Hematopoietic multipotent progenitor cell treated with erythropoietin and hydrocortisone succinate and interleukin-3 and kit ligand, for 17 days (in vitro differentiated cells): ENCODE measurements around the gene CPSF4.
"Not testable (repeated sequence)": the region's sequence is repeated elsewhere in the genome, so short reads cannot be mapped to it uniquely, and the experiment has no call there.

ENCODE experiments used
- DNase-seq: peaks from one replicate; pipeline ENCODE4 v3.0.0-alpha.2; 2015; ENCODE audit warnings: low spot score

The CPSF4 gene

DNA sequence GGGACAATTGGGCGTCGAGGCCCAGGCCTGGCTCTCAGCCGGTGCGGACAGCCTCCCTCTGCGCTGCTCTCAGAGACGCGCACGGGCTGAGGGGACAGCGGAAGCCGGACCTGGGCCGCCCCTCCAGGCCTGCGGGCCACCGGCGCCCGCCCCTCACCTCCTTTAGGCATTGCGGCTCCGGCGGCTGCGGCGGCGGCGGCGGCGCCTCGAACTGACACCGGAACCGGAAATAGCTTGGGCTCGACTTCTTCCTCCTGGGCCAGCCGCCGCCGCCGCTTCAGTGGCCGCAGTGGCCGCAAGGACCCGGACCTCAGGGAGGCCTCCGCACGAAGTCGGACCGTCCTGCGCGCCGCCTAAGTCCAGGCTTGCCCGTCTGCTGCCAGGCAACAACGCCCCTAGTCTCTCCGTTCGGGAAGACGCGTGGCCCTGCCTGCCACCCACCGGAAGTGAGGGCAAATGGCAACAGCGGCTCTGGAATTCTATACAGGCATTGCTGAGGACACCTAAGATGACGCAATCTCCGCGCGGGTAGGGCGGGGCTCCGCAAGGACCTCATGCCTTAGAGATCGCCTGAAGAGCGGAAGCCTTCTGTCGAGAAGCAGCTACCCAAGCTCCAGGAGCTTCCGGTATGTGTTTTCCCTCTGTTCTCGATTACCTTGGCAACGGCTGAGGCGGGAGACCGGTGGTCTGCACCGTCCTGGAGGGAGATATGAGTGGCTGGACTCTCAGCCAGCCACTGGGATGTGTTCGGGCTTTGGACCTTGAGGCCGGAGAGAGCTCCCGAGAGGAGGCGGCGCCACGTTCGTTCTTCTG is 30.2 kb upstream of the CPSF4 start, which contains the start of the genes BUD31 and PDAP1:
TSS of gene BUD31 (plus strand) at position 591 of the 813 bp plus-strand sequence. CDS start 2,124 bp downstream, outside the sequence.
TSS of gene PDAP1 (minus strand) at position 219 of the 813 bp plus-strand sequence. CDS start at position 170, 49 bp downstream.
- peak; percentile 97 for DNase-seq

DNA sequence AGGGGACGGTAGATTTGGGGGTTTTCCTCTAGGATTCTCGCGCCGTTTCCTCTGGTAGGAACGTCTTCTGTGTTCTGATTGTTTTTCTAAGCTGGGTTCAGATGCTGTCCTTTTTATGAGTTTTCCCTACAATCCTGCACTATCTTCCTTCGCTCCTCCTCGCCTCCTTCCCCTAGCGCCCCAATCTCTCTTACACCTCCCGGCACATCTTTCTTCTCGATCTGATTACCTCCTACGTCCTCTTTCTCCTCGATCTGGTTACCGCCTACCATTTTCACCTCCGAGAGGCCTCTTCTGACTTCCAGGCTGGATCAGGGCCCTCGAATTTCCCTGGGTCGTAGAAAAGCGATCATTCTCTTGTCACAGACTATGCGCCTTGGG is 29.6 kb upstream of the CPSF4 start:
- DNase-seq, result no peak

DNA sequence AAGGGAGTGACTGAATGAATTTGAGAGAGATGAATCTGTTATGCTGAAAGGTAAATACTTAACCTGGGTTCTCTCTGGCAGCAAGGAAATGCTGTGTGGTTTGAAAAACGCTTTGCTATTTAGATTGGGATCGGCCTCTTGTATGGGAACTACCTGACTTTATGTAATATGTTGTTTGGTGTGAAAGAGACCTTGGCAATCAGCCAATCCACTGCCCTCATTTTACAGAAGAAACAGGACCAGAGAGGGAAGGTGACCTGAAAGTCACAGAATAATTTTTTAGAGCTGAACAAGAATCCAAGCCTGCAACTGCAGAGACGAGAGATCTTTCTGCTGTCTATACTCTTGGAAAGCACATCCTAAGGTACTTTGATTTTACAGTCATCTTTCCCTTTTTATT is 28.9 kb upstream of the CPSF4 start:
- peak; percentile 50 for DNase-seq

DNA sequence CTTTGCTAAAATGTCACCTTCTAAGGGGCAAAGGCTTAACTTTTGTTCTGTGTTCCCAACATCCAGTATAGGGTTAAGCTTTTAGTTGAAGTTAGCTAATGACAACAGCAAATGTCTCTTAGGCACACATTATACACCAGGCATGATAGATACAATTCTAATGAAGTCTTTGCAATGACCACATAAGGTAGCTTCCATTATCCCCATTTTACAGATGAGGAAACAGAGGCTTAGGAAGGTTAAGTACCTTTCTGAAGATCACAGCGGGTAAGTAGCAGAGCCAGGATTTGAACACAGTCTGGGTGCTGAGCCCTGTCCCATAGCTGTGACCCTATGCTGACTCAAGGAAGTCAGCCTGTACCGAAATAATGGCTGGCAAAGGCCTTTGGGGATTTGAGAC is 28.1 kb upstream of the CPSF4 start:
- no peak for DNase-seq

DNA sequence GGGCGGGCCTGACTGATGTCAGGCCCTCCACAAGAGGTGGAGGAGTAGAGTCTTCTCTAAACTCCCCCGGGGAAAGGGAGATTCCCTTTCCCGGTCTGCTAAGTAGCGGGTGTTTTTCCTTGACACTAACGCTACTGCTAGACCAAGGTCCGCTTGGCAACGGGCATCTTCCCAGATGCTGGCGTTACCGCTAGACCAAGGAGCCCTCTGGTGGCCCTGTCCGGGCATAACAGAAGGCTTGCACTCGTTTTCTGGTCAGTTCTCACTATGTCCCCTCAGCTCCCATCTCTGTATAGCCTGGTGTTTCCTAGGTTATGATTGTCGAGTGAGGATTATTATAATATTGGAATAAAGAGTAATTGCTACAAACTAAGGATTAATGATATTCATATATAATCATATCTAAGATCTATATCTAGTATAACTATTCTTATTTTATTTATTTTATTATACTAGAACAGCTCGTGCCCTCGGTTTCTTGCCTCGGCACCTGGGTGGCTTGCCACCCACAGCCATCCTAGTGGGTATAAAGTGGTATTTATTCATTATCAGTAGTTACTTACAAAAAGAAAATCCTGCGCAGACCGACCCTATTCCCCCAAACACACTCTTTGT is 23.1 kb upstream of the CPSF4 start:
- DNase-seq, result peak; percentile 44

DNA sequence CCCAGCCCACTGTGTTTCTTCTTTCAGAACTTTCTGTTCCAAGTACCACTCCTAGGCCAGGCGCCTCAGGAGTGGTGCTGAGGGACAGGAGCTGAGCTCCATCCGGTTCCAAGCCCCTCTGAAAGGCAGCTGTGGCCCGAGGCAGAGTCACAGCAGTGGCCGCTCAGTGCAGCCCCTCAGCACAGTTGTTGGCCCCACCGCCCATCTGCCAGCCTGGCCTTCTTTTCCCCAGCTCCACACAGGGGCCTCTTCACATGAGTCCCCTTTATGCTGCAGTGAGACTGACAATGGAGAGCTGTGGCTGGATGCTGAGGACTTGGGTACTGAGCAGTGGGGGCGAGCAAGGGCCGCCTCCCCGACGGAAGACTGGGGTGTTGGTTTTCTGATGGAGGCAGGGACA is 20.5 kb upstream of the CPSF4 start:
- no peak for DNase-seq

DNA sequence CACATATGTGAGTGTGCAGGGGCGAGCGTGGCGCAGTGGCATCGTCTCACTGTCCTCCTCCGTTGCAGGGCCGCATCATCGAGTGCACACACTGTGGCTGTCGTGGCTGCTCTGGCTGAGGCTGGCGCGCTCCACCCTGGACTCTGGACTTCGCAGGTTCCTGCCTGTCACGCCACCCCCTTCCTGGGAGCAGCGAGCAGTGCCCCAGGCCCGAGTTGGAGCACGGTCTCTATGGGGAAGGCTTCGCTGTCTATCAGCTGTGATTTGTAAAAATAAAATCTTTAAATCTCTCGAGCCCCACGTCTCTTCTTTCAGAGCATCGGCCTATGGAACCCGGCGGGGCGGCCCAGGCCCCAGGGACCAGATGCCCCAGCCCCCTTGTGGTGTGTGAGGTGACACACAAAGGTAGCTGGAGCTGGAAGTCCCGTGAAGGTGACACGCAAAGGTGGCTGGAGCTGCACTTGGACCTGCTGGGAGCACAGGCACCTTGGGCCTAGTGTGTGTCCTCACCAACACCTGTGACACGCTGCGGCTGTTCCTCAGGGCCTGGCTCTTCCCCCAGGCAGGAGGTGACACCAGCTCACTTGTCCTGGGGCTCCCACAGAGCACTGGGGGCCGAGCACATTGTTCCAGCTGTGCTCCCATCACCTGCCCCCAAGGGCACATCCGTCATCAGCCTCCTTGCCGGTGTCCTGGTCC is 19.3 kb upstream of the CPSF4 start:
- no peak for DNase-seq

DNA sequence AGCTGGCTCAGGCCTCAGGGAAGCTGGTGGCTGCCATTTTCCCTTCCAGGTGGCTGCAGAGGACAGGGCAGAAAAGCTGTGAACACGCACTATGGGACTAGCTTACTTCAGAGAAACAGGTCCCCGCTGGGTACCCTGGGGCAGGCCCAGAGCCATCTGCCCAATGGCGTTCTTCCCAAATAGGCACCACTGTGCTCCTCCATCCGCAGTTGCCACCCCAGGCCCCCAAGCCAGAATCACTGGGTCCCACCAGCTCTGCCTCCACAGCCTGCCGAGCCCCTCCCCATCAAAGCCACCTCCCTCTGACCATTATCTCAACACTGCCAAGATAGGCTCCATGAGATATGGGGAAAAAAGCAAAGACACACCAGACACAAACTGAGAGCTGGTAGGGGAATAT is 18.5 kb upstream of the CPSF4 start:
- DNase-seq, result no peak

DNA sequence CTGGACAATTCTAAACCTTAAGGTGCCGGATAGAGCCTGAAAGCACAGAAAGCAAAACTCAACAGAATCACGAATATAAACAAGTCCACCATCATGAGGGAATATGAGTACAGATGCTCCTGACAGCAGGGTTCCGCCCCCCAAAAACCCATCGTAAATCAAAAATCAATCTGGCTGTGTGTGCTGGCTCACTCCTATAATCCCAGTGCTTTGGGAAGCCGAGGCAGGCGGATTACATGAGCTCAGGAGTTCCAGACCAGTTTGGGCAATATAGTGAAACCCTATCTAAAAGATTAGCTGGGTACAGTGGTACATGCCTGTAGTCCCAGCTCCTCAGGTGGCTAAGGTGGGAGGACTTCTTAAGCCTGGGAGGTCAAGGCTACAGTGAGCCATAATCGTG is 17.8 kb upstream of the CPSF4 start:
- DNase-seq, result no peak

DNA sequence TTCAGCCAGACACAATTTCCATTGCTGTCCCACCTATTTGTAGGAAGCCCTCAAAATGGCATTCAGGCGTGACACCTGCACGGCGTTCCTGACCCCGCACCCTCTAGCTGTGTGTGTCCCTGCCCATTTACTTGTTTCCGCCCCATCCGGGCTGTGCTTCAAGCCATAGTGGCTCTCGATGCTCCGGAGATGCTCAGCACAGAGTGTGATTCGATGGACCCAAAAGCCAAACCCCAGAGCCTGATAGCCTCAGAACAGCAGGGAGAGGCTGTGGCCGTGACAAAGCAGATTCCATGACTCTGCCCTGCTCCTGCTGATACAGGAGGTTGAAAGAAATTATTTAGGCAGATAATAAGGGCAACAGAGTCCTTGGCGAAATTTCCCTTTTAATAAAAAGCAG is 16.6 kb upstream of the CPSF4 start:
- peak; percentile 38 for DNase-seq

DNA sequence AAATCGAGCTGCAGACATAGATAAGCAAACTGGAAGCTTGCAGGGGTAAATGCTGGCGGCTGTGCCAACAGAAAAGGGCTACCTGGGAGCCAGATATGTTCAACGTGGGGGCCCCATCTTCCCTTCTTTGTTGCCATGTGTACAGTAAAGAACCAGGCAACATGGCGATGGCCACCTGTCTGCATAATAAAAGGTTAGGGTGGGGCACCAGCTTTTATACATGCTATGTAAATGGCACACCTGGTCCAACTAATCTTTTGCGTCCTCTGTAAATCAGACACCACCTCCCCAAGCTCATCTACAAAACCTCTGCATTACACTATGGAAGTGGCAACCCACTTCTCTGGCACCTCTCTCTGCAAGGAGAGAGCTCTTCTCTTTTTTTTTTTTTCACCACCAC is 16.1 kb upstream of the CPSF4 start:
- DNase-seq, result no peak

DNA sequence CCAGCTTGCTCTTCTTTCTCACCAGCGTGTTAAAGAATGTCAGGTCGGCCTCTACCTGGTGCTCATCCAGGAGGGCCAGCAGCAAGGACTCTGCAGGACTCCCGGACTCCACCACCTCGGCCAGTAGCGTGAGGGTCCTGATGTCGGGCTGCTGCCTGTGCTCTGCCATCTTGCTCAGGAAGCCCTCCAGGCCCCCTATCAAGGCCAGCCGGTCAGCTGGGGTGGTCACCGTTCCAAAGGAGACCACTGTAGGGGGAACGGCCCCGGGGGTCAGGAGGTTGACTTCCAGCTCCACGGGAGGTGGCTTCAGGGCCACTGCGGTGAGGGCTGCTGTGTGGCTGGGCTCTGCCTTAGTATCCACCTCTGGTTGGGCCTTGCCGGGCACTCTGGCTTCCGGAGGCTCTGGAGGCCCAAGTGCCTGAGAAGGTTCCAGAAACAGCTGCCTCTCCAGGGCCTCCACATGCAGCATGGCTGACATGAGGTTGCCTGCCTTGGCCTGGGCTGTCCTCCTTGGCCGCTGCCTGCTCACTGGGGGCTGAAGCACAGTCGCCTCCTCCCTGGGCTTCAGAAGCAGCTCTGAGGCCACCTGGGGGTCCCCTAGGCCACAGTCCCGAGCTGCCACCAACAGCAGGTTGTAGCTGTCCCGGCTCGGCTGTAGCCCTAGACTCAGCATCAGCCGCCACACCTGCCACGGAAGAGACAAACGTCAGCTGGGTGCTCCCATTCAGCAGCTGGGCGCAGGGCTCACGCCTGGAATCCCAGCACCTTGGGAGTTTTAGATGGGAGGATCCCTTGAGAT is 13.6 kb upstream of the CPSF4 start:
- no peak for DNase-seq

DNA sequence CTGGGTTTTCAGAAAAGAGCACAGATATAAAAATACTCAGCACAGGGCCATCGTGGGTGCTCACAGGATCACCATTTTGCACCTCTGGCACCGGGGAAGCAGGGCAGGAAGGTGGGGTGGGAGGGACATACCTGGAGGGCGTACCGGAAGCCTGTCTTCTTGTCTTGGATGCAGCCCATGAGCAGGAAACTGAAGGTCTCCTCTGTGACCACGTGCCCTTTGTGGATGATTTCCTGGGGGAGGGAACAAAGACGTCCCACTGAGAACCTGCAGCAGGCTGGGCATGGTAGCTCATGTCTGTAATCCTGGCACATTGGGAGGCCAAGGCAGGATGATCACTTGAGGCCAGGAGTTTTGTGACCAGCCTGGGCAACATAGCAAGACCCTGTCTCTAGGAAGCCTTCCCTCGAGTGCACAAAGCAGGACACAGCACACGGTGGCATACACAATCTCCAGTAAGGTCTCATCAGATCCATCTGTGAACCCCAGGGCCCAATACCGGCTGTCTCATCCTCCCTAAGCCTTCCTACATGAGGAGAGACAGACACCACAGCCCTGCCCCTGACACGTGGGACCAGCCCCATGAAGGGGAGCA is 9.7 kb upstream of the CPSF4 start:
- no peak for DNase-seq

DNA sequence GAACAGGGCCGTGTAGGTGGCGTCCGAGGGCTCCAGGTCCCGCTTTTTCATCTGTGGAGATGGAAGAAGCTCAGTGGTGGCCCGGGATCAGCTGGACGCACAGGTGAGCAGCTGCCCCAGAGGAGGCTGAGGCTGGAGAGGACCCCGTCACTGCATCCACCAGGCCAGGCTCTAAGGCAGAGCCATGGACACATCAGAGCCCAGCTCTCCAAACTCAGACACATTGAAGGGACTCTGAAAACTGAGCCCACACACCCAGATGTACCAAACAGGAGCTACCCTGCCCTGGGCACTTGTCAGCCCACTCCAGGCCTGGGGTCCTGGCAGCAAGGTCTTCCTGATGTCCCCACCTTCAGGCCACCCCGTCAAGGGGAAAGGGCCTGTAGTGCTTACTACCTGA is 9.0 kb upstream of the CPSF4 start:
- DNase-seq, result no peak

DNA sequence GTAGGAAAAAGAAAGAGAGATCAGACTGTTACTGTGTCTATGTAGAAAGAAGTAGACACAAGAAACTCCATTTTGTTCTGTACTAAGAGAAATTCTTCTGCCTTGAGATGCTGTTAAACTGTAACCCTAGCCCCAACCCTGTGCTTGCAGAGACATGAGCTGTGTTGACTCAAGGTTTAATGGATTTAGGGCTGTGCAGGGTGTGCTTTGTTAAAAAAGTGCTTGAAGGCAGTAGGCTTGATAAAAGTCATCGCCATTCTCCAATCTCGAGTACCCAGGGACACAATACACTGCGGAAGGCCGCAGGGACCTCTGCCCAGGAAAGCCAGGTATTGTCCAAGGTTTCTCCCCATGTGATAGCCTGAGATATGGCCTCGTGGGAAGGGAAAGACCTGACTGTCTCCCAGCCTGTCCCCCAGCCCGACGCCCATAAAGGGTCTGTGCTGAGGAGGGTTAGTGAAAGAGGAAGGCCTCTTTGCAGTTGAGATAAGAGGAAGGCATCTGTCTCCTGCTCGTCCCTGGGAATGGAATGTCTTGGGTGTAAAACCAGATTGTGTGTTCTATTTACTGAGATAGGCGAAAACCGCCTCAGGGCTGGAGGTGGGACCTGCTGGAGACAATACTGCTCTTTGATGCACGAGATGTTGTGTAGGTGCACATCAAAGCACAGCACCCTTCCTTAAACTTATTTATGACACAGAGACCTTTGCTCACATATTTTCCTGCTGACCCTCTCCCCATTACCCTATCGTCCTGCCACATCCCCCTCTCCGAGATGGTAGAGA is 6.8 kb upstream of the CPSF4 start:
- DNase-seq, result not testable (repeated sequence)

DNA sequence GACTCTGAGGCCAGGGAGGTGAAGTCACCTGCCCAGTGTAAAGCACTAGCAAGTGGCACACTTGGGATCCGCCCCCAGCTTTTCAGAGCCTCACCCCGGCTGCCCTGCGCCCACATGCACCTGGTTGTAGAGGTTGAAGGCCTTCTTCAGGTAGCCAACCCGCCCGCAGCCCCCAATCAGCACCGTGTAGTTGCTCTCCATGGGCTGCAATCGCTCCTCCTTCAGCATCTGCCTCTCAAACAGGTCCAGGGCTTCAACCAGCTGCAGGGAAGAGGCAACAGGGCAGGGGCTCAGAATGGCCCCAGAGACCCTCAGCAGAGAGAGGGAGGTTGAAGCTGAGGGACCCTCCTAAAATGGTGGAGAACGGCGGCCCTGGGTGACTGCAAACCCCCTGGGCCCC is 5.6 kb upstream of the CPSF4 start:
- DNase-seq, result no peak

DNA sequence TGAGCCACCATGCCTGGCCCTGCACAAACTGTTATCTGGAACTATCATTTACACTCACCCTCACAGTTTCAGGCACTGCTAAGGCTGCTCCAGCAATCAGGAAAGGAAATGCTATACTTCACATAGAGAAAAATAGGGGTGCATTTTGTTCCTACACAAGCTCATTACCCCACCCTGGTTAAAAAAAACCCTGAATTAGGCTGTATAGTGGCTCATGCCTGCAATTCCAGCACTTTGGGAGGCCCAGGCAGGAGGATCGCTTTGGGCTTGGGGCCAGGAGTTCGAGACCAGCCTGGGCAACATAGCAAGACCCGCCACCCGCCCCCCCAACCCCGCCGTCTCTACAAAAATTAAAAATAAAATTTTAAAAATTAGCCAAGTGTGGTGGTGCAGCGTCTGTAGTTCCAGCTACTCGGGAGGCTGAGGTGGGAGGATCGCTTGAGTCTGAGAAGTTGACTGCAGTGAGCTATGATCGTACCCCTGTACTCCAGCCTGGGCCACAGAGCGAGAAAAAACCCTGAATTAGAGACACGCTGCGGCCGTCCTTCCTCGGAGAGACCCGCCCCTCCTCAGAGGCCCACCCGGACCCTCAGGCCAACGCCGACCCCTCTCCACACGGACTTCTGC is 684 bp upstream of the CPSF4 start:
- DNase-seq, result no peak

DNA sequence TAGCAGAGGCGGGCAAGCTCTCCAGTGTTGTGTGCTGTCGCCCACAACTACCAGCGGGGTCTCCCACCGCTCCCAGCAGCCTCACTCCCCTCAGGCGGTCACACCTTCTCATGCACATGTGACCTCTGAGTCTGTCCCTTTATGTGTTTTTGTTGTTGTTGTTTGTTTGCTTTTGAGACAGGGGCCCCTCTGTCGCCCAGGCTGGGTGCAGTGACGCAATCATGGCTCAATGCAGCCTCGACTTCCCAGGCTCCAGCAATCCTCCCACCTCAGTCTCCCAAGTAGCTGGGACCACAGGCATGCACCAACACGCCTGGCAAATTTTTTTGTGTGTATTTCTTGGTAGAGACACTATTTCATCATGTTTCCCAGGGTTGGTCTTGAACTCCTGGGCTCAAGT is 1.5 kb downstream of the CPSF4 start:
- no peak for DNase-seq

DNA sequence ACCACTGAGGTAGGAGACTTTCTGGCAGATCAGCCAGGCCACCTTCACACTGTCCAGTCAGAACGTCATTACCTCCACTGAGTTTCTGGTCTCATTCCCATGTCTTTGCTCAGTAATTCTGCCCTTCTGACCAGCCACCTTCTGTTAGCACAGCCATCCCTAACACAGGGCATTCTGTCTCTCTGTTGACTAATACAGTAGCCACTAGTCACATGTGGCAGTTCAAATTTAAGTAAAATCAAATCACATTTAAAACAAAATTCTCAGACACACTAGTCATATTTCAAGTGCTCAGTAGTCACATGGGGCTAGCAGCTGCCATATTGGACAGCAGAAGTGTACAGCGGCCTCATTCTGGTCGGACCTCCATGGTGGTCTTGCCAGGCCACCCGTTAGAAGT is 7.4 kb downstream of the CPSF4 start:
- no peak for DNase-seq

DNA sequence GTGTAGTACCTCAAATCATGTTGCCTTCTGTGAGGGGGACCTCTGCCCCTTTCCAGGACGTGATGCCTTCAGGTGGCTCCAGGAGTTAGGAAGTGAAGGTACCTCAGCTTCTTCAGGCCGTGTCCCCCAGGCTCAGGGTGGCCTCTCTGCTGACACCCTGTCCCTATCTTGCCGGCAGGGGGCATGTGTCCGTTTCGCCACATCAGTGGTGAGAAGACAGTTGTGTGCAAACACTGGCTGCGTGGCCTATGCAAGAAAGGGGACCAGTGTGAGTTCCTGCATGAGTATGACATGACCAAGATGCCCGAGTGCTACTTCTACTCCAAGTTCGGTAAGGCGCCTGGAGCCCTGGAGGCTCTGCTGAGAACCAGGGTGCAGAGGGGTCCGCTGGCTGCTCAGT is 9.2 kb downstream of the CPSF4 start:
- DNase-seq, result peak; percentile 38

DNA sequence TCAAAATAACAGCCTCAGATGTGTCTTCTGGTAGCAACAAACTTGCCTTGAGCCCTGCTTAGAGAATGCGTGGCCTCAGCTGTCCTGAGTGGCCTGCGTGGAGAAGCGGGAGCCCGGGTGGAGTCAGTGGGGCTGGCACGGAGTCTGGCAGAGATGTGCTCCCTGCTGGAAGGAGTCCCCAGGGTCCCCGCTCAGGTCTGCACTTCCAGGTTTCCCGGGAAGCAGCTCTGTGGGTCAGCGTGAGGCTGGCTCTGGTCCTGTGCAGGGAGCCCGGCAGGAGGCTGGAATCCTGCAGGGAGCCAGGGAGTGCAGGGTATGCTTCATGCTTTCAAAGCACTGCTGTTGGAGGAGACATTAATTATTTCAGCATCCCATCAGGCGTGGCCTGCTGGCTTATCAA is 10.1 kb downstream of the CPSF4 start:
- DNase-seq, result no peak
